ENCODE data around the gene L3MBTL2. TPM values are rescaled to one million over a fixed set of nuclear protein-coding genes. Genes with fewer than 3 reads are reported as not detected.

Gene L3MBTL2
- total RNA-seq, 1 experiment from 2014 or later = 22.3 TPM

- Histone ChIP-seq H3K9me3 (ENCODE audit: insufficient read depth, low read depth) (no peaks in the 10 kb centered on the region), H3K27ac (no peak overlapping the region), H3K4me2 (no peak overlapping the region), H4K20me1 (ENCODE audit: insufficient read depth) (peaks cover 5% of the 10 kb centered on the region; the same call in 1 of the 2 replicates), H3K4me3 (no peak overlapping the region), H2AFZ (no peak overlapping the region), H3K4me1 (replicated peaks; ENCODE audit: insufficient read depth) (no peaks in the 10 kb centered on the region), H3F3A (ENCODE audit: insufficient read depth, low read depth) (peaks cover 51% of the 10 kb centered on the region), H3K9me2 (ENCODE audit: insufficient read depth) (no peaks in the 10 kb centered on the region), H3K36me3 (ENCODE audit: low read depth) (no peaks in the 10 kb centered on the region), H3K27me3 (ENCODE audit: insufficient read depth, low read depth) (no peaks in the 10 kb centered on the region), H3K79me2 (ENCODE audit: low read depth) (no peaks in the 10 kb centered on the region)
- DNase-seq = no peak
- no peak for TF ChIP-seq EZH2 (IDR thresholded peaks at IDR 0.05; ENCODE audit: low read depth)
- TF ChIP-seq CTCF (conservative IDR thresholded peaks at IDR 0.05) = no peak
- CTCF ChIA-PET = no interaction called here
- POLR2A ChIA-PET (ENCODE audit: unreplicated experiment) = no interaction called here
- intact Hi-C loops (cut with micrococcal nuclease; ENCODE audit: unreplicated experiment) = no loop called here
- BruUV-seq (replicated peaks) = no TSS peak
Observed at GRCh38 chr22:41241133-41241676, 36.1 kb downstream of the L3MBTL2 start.

GRCh38 chr22:41242396-41243117, 37.4 kb downstream of the L3MBTL2 start:
- Histone ChIP-seq H3K9me2 (ENCODE audit: insufficient read depth) (no peaks in the 10 kb centered on the region), H3K27me3 (ENCODE audit: insufficient read depth, low read depth) (no peaks in the 10 kb centered on the region), H3K4me3 (no peak overlapping the region), H3K9me3 (ENCODE audit: insufficient read depth, low read depth) (no peaks in the 10 kb centered on the region), H3K4me2 (no peak overlapping the region), H3K27ac (no peak overlapping the region), H3F3A (ENCODE audit: insufficient read depth, low read depth) (peaks cover 60% of the 10 kb centered on the region), H3K4me1 (replicated peaks; ENCODE audit: insufficient read depth) (no peaks in the 10 kb centered on the region), H4K20me1 (ENCODE audit: insufficient read depth) (peaks cover 5% of the 10 kb centered on the region; the same call in 1 of the 2 replicates), H3K79me2 (ENCODE audit: low read depth) (no peaks in the 10 kb centered on the region), H3K36me3 (ENCODE audit: low read depth) (peaks cover 5% of the 10 kb centered on the region; the same call in 1 of the 2 replicates), H2AFZ (no peak overlapping the region)
- DNase-seq = no peak
- POLR2A ChIA-PET (ENCODE audit: unreplicated experiment) = interaction anchor here (0.6 kb wide), 3 partner anchors 35 to 379 kb away, joined by 3 to 6 read pairs (median 4); partner anchors contain the start of gene XRCC6
- no peak for TF ChIP-seq CTCF (conservative IDR thresholded peaks at IDR 0.05)
- no peak for TF ChIP-seq EZH2 (IDR thresholded peaks at IDR 0.05; ENCODE audit: low read depth)
- no TSS peak for BruUV-seq (replicated peaks)
- CTCF ChIA-PET = no interaction called here
- intact Hi-C loops (cut with micrococcal nuclease; ENCODE audit: unreplicated experiment) = no loop called here

- TF ChIP-seq CTCF (conservative IDR thresholded peaks at IDR 0.05) (no peak), EZH2 (IDR thresholded peaks at IDR 0.05; ENCODE audit: low read depth) (no peak)
- no peak overlapping the region for H2AFZ ChIP-seq
- H4K20me1 ChIP-seq (ENCODE audit: insufficient read depth) = peaks cover 7% of the 10 kb centered on the region; the same call in 1 of the 2 replicates
- DNase-seq = no peak
- H3K4me1 ChIP-seq (replicated peaks; ENCODE audit: insufficient read depth) = no peaks in the 10 kb centered on the region
- POLR2A ChIA-PET (ENCODE audit: unreplicated experiment) = interaction anchor here (0.6 kb wide), 1 partner anchor 378 kb away, joined by 6 read pairs; the partner anchor contains the start of gene XRCC6
- no peaks in the 10 kb centered on the region for H3K27me3 ChIP-seq (ENCODE audit: insufficient read depth, low read depth)
- H3K4me3 ChIP-seq = no peak overlapping the region
- H3K4me2 ChIP-seq = no peak overlapping the region
- CTCF ChIA-PET = no interaction called here
- BruUV-seq (replicated peaks) = no TSS peak
- H3K79me2 ChIP-seq (ENCODE audit: low read depth) = no peaks in the 10 kb centered on the region
- peaks cover 62% of the 10 kb centered on the region for H3F3A ChIP-seq (ENCODE audit: insufficient read depth, low read depth)
- intact Hi-C loops (cut with micrococcal nuclease; ENCODE audit: unreplicated experiment) = no loop called here
- no peaks in the 10 kb centered on the region for H3K9me2 ChIP-seq (ENCODE audit: insufficient read depth)
- H3K36me3 ChIP-seq (ENCODE audit: low read depth) = peaks cover 9% of the 10 kb centered on the region; the same call in 1 of the 2 replicates
- H3K27ac ChIP-seq = no peak overlapping the region
- H3K9me3 ChIP-seq (ENCODE audit: insufficient read depth, low read depth) = no peaks in the 10 kb centered on the region
Observed at GRCh38 chr22:41243361-41243760, 38.2 kb downstream of the L3MBTL2 start.
